Right lobe of liver (tissue), 4 donors: Measurements from ENCODE around the gene PRDM16.

Experiments used
- CTCF ChIP-seq, 4 donors: fragments of 200-600 bp in 3 of 4; fragments of 450-650 bp in 1 of 4; IDR thresholded peaks; one replicate each; pipeline versions ENCODE4 v1.5.1 to v1.8.0; 2016 to 2022; ENCODE audit warnings: antibody characterized with exemption in 4 of 4, mild to moderate bottlenecking in 2 of 4
- POLR2A ChIP-seq: fragments of 450-650 bp; IDR thresholded peaks from one replicate; pipeline ENCODE4 v1.6.1; 2017; ENCODE audit warnings: antibody characterized with exemption, mild to moderate bottlenecking
- donor health status: DM: no; HTN: no; CAD: no.
- donor health status: DM: no; HTN: no; CAD: no.
- donor health status: DM: no; HTN: yes; CAD: no.

DNA sequence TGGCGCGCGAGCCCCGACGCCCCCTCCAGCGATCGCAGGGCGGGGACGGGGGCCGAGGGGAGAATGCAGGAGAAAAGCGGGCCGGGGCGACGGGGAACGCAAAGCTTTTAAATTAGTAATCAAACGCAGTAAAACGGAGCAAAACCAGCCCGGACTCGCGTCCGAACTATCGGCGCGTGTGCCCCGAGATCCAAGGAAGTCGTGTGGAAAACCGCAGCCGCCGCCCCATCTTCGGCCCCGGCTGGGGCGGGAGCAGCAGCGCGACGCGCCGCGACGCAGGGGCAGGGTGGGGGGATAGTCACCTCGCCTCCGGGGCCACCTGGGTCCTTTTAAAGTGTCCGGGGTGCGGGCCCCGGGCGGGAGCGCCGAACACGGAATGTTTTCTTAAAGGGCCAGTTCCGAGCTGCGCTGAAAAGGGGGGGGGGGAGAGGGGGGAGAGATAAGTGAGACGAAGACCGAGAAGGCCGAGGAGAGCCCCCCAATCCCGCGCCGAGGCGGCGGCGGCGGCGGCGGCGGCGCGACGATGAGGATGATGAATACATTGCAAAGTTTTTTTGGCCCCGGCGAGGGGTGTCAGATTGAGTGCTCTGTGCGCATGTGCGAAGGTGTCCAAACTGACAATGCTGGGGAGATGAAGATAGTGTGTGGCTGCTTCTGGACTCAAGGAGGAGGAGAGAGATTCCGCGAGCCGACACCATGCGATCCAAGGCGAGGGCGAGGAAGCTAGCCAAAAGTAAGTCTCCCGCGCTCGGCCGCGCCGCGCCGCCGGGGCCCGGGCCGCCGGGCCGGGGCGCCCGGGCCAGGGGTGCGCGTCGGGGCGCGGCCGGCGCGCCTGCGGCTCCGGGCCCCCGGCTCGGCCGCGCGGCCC is at the start of gene PRDM16:
- no peak for TF ChIP-seq CTCF (IDR thresholded peaks at IDR 0.05)
- TF ChIP-seq POLR2A: no peak
